Esophagus squamous epithelium (tissue), 4 donors: ENCODE data around the gene LILRB2.

Source experiments
- CTCF ChIP-seq, 6 experiments: fragments of 450-650 bp in 4 of 6; fragments of 200-600 bp in 2 of 6; sonication (generic) in 2 of 6; IDR thresholded peaks; one replicate each; pipeline ENCODE4 v1.5.1; 2016 to 2019; ENCODE audit warnings: antibody characterized with exemption in 6 of 6, mild to moderate bottlenecking in 4 of 6, moderate library complexity in 4 of 6
- POLR2A ChIP-seq, 4 donors: fragments of 450-650 bp; IDR thresholded peaks; one replicate each; pipeline ENCODE4 v1.6.1; 2017; ENCODE audit warnings: antibody characterized with exemption in 4 of 4, mild to moderate bottlenecking in 4 of 4, moderate library complexity in 3 of 4

GRCh38 chr19:54325631-54326030, 44.7 kb upstream of the LILRB2 start:
- TF ChIP-seq CTCF (IDR thresholded peaks at IDR 0.05) = no peak
- no peak for TF ChIP-seq POLR2A (IDR thresholded peaks at IDR 0.05)
